GM19035 (cell line): ENCODE results near the gene SLC38A9.
"Not testable (repeated sequence)": the region's sequence is repeated elsewhere in the genome, so short reads cannot be mapped to it uniquely, and the experiment has no call there.

Source experiments
- ATAC-seq: cut with Tn5 transposase; IDR thresholded peaks from one replicate; pipeline ENCODE4 v1.9.1; 2021; ENCODE audit not compliant: unreplicated experiment

SLC38A9 gene

GRCh38 chr5:55613112-55613868 is 98.8 kb downstream of the SLC38A9 start:
- ATAC-seq = no peak

GRCh38 chr5:55610542-55610941 is 101.6 kb downstream of the SLC38A9 start:
- ATAC-seq = no peak

GRCh38 chr5:55609413-55609812 is 102.7 kb downstream of the SLC38A9 start:
- no peak for ATAC-seq

- ATAC-seq = no peak
Measured at GRCh38 chr5:55608595-55609349, 103.4 kb downstream of the SLC38A9 start.

- ATAC-seq = not testable (repeated sequence)
Measured at GRCh38 chr5:55607309-55607708, 104.8 kb downstream of the SLC38A9 start.

- no peak for ATAC-seq
Measured at GRCh38 chr5:55604611-55605067, 107.5 kb downstream of the SLC38A9 start.

- ATAC-seq = no peak
Measured at GRCh38 chr5:55603922-55604321, 108.2 kb downstream of the SLC38A9 start.

GRCh38 chr5:55601628-55602027 is 110.5 kb downstream of the SLC38A9 start:
- ATAC-seq = no peak

- no peak for ATAC-seq
Measured at GRCh38 chr5:55601204-55601618, 110.9 kb downstream of the SLC38A9 start.

GRCh38 chr5:55600497-55601203 is 111.5 kb downstream of the SLC38A9 start:
- no peak for ATAC-seq

GRCh38 chr5:55600086-55600485 is 112.0 kb downstream of the SLC38A9 start:
- ATAC-seq = no peak

- ATAC-seq = no peak
Measured at GRCh38 chr5:55599148-55600050, 112.7 kb downstream of the SLC38A9 start.

GRCh38 chr5:55597014-55597981 is 114.8 kb downstream of the SLC38A9 start:
- no peak for ATAC-seq

- no peak for ATAC-seq
Measured at GRCh38 chr5:55594671-55595070, 117.5 kb downstream of the SLC38A9 start.

GRCh38 chr5:55593115-55593472 is 119.0 kb downstream of the SLC38A9 start:
- ATAC-seq = no peak

- ATAC-seq = no peak
Measured at GRCh38 chr5:55592388-55593114, 119.6 kb downstream of the SLC38A9 start.

GRCh38 chr5:55591686-55592085 is 120.4 kb downstream of the SLC38A9 start:
- ATAC-seq = no peak

- ATAC-seq = no peak
Measured at GRCh38 chr5:55585206-55585610, 126.9 kb downstream of the SLC38A9 start.
